ENCODE results near the gene MYH13. TPM values are rescaled to one million over a fixed set of nuclear protein-coding genes. Genes with fewer than 3 reads are reported as not detected.

Gene MYH13
- total RNA-seq, 2 donors from 2014 or later, result not detected

GRCh38 chr17:10327640-10328039 lies 45.2 kb downstream of the MYH13 start:
- H3K27me3 ChIP-seq, result peaks cover 0 to 3% of the 10 kb centered on the region in 2 donors
- intact Hi-C loops (cut with DNase I), result no loop called here
- peak; percentile 71 to 86 (median 80) for DNase-seq
- H3K36me3 ChIP-seq (replicated peaks in 1 of 2; ENCODE audit: insufficient read depth in 1 of 2, low read depth in 2 of 2), result no peaks in the 10 kb centered on the region
- no peak for ATAC-seq
- no peaks in the 10 kb centered on the region for H3K4me1 ChIP-seq
- no peak overlapping the region for H3K27ac ChIP-seq
- TF ChIP-seq POLR2A (IDR thresholded peaks at IDR 0.05) (no peak), CTCF (IDR thresholded peaks at IDR 0.05) (peak; percentile 61 to 94 (median 81))
- H3K4me3 ChIP-seq, result no peak overlapping the region
- no peaks in the 10 kb centered on the region for H3K9me3 ChIP-seq
- 33 to 43% methylated on average over 9 to 10 of the region's 10 CpGs for WGBS, 2 donors

- no peak for TF ChIP-seq CTCF (IDR thresholded peaks at IDR 0.05)
- TF ChIP-seq POLR2A (IDR thresholded peaks at IDR 0.05), result no peak
- intact Hi-C loops (cut with DNase I), result no loop called here
These were observed 47.6 kb downstream of the MYH13 start for GRCh38 chr17:10325031-10325695.

GRCh38 chr17:10323812-10324610 lies 48.8 kb downstream of the MYH13 start:
- 71 to 73% methylated on average over 11 of the region's 11 CpGs for WGBS, 2 donors
- intact Hi-C loops (cut with DNase I), result no loop called here

More at GRCh38 chr17:10325031-10325695, 47.6 kb downstream of the MYH13 start:
- no peaks in the 10 kb centered on the region for H3K36me3 ChIP-seq (replicated peaks in 1 of 2; ENCODE audit: insufficient read depth in 1 of 2, low read depth in 2 of 2)
- 55 to 66% methylated on average over 4 of the region's 4 CpGs for WGBS, 2 donors
- H3K4me3 ChIP-seq, result no peak overlapping the region
- no peaks in the 10 kb centered on the region for H3K4me1 ChIP-seq
- no peak overlapping the region for H3K27ac ChIP-seq
- no peaks in the 10 kb centered on the region for H3K9me3 ChIP-seq
- no peak for DNase-seq
- ATAC-seq, result no peak
- peaks cover 0 to 3% of the 10 kb centered on the region in 2 donors for H3K27me3 ChIP-seq

GRCh38 chr17:10318535-10318934 lies 54.3 kb downstream of the MYH13 start:
- Histone ChIP-seq H3K4me1 (no peaks in the 10 kb centered on the region), H3K9me3 (no peaks in the 10 kb centered on the region), H3K27ac (no peak overlapping the region), H3K36me3 (replicated peaks in 1 of 2; ENCODE audit: insufficient read depth in 1 of 2, low read depth in 2 of 2) (no peaks in the 10 kb centered on the region), H3K27me3 (no peaks in the 10 kb centered on the region), H3K4me3 (no peak overlapping the region)
- TF ChIP-seq POLR2A (IDR thresholded peaks at IDR 0.05) (no peak), CTCF (IDR thresholded peaks at IDR 0.05) (no peak)
- 51 to 53% methylated on average over 9 of the region's 9 CpGs for WGBS, 2 donors
- DNase-seq (no peak), ATAC-seq (no peak)
- intact Hi-C loops (cut with DNase I), result no loop called here

More at GRCh38 chr17:10323812-10324610, 48.8 kb downstream of the MYH13 start:
- ATAC-seq (no peak), DNase-seq (no peak)
- TF ChIP-seq CTCF (IDR thresholded peaks at IDR 0.05) (no peak), POLR2A (IDR thresholded peaks at IDR 0.05) (no peak)
- no peaks in the 10 kb centered on the region for H3K9me3 ChIP-seq
- no peaks in the 10 kb centered on the region for H3K36me3 ChIP-seq (replicated peaks in 1 of 2; ENCODE audit: insufficient read depth in 1 of 2, low read depth in 2 of 2)
- no peak overlapping the region for H3K4me3 ChIP-seq
- no peak overlapping the region for H3K27ac ChIP-seq
- peaks cover 0 to 3% of the 10 kb centered on the region in 2 donors for H3K27me3 ChIP-seq
- no peaks in the 10 kb centered on the region for H3K4me1 ChIP-seq

Data from body of pancreas (tissue), 4 donors.